ENCODE measurements around the gene CBX8.

DNA sequence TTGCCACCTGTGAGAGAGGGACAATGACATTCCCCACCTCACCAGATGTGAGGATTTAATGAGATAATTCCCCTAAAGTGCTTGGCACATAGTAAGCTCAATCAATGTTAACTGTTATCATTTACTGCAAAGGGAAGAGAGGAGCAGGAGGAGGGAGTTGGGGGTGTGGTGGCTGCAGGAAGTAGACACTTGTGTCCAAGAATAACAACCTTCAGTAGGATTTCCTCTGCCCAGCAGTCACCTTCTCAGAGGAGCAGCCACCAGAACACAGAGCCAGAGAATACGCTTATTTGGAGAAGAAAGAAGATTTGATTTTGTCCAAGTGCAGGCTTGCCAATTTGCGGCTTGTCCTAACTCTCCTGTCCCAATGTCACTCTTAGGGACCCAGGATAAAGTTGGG, 32.1 kb upstream of the CBX8 start:
- TF ChIP-seq, protein P1, sequence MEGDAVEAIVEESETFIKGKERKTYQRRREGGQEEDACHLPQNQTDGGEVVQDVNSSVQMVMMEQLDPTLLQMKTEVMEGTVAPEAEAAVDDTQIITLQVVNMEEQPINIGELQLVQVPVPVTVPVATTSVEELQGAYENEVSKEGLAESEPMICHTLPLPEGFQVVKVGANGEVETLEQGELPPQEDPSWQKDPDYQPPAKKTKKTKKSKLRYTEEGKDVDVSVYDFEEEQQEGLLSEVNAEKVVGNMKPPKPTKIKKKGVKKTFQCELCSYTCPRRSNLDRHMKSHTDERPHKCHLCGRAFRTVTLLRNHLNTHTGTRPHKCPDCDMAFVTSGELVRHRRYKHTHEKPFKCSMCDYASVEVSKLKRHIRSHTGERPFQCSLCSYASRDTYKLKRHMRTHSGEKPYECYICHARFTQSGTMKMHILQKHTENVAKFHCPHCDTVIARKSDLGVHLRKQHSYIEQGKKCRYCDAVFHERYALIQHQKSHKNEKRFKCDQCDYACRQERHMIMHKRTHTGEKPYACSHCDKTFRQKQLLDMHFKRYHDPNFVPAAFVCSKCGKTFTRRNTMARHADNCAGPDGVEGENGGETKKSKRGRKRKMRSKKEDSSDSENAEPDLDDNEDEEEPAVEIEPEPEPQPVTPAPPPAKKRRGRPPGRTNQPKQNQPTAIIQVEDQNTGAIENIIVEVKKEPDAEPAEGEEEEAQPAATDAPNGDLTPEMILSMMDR (conservative IDR thresholded peaks at IDR 0.05) = no peak
- no peak for TF ChIP-seq ZFX (IDR thresholded peaks at IDR 0.05)

All from C4-2B (cell line).